Cerebellar cortex (tissue), 1 donor: ENCODE results near the gene FGFBP2.

Experiments
- DNase-seq: peaks from one replicate; pipeline ENCODE4 v3.0.0-alpha.2; 2015; ENCODE audit warnings: low spot score

Gene FGFBP2, protein sequence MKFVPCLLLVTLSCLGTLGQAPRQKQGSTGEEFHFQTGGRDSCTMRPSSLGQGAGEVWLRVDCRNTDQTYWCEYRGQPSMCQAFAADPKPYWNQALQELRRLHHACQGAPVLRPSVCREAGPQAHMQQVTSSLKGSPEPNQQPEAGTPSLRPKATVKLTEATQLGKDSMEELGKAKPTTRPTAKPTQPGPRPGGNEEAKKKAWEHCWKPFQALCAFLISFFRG

GRCh38 chr4:15963001-15963451 is at the start of gene FGFBP2:
FGFBP2 (minus strand) TSS chr4:15963175; CDS start chr4:15963129, 46 bp downstream.
- DNase-seq = peak; percentile 7

- DNase-seq = no peak
Observed at GRCh38 chr4:16011173-16011572, 48.2 kb upstream of the FGFBP2 start.

DNA sequence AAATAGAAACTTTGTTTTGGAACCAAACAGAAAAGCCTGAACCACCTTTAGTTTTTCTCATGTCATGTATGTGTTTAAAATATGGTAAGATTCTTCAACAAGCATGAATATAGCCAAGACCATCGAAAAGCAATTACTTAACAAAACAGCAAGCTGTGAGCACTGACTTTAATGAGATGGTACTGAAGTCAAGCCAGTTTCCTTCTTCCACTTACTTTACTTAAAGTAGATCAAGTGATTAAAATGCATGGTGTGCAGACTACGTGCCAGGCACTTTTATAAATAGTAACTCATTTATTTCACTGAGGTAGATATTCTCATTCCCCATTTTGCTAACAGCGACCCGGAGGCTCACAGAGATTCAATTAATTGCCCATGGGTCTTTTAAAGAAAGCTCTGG is 46.2 kb upstream of the FGFBP2 start:
- DNase-seq = no peak

DNA sequence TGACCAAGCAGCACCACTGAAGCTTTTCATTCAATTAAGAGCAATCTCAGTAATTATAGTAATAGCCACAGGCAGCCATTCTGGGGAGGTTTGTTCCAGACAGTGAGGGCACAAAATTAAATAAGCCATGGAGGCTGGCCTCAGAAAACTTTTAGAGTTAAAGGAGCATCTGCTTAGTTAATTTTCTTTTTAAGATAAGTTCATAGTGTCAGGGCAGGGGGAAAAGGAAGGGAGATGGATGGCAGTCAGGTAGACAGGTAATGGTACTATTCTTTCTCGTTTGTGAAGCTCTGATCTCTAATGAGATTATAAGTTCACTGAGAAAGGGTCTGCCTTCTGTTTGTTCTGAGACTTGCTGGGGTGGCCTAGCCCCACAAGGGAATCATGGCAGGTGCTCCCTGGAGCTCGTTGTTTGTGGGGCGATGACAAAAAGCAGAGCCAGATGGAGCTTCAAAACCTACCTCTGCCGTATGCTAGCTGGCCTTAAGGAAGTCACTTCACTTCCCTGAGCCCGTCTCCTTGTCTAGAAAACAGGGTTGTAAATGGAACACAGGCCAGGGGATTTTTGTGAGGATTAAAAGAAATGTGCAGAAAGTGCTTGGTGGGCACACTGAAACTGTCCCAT is 44.6 kb upstream of the FGFBP2 start:
- DNase-seq = no peak

DNA sequence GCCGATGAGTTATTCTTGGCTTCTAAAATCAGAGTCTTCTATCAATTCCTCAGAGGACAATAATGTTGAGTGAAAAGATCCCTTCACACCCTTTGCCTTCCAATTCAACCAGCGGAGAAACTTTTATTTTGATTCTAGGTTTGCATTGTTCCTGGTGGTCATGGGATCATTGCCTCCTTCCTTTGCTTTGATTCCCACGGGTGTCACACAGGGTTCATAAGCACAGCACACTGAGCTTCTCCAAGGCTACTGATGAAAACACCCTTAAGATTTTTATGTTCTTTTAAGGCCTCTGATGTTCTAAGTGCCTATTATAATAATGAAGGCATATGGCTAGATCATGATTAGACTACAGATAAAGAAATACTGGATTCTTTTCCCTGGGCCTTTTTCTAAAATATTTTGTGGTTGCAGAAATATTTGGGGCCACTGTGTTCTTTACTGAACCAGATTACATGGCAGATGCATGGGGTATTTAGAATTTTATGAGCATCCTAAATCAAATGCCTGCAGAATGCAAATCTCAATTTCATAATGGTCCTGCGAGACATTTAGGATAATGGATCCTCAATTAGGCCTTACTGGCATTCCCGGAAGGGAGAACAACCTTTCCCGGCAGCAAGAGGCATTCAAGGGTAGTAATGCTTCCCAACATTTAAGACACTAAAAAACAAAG is 43.9 kb upstream of the FGFBP2 start:
- no peak for DNase-seq

GRCh38 chr4:16005676-16006075 is 42.7 kb upstream of the FGFBP2 start:
- DNase-seq = no peak

- peak; percentile 76 for DNase-seq
Observed at GRCh38 chr4:16001484-16001858, 38.5 kb upstream of the FGFBP2 start.

GRCh38 chr4:16000708-16001483 is 37.9 kb upstream of the FGFBP2 start:
- DNase-seq = no peak

- DNase-seq = no peak
Observed at GRCh38 chr4:15996773-15997172, 33.8 kb upstream of the FGFBP2 start.

DNA sequence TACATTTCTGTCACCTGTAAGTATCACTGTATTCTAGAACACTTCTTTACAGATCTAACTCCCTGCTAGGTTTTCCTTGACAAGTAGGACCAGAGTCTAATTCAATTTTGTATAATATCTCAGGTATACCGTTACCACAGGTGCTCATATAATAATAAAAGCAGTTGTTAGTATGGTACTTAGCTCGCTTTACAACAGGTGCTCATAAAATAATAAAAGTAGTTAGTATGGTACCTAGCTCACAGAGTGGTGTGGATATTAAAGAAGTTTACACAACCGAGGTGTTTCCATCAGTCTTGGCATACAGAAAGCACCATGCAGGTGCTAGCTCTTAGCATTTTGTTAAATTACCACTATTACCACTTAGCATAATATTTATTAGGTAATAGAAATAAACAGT is 32.9 kb upstream of the FGFBP2 start:
- no peak for DNase-seq

DNA sequence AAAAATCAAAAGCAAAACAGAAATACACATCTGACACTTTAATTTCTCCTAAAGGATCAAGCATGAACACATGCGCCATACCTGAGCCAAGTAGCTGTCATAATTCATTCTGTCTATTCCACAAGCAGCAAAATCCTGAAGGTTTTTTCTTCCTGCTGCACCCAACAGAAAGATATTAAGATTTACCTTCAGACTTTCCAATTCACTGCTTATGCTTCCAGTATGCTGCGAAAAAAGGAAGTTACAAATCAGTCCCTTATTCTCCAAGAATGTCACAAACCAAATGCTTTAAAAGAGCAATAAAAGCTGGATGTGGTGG is 29.2 kb upstream of the FGFBP2 start:
- no peak for DNase-seq

GRCh38 chr4:15990570-15991285 is 27.8 kb upstream of the FGFBP2 start:
- DNase-seq = no peak

DNA sequence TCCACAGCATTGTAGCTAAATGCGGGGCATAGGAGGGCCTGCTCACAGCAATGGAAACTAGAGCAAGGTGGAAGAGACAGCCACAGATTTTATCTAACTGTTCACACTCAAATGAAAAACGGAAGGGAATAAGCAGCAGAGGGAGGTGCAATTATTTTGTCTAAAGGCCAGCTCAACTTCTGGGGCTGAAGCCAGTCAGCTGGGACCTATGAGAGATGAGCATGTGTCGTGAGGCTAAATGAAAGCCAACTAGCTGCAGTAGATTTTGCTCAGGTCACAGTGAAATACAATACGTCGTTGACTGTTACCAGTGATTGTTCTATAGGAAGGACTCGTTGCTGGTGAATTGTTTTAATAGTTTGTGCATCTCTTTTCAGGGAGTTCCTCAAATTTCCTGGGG is 26.4 kb upstream of the FGFBP2 start:
- DNase-seq = peak; percentile 9

- no peak for DNase-seq
Observed at GRCh38 chr4:15988222-15988621, 25.2 kb upstream of the FGFBP2 start.

GRCh38 chr4:15986907-15987306 is 23.9 kb upstream of the FGFBP2 start:
- DNase-seq = no peak

DNA sequence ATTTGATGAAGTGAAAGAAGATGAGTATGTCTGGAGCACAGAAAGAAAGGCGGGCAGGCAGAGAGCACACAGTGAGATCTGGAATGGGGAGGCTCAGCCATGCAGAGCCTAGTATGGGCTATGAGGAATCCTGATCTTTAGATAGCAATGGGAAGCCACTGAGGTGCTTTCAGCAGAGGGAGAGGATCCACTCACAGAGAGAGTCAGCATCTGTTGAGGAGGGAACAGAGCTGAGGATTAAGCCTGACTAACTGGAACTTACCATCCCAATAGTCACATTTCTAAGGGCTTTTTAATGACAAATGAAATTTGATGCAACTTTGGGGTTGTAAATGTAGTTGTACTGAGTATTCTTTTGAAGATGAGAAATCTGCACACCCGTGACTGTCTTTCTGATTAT is 20.6 kb upstream of the FGFBP2 start:
- DNase-seq = no peak

- DNase-seq = no peak
Observed at GRCh38 chr4:15982842-15983524, 20.0 kb upstream of the FGFBP2 start.

DNA sequence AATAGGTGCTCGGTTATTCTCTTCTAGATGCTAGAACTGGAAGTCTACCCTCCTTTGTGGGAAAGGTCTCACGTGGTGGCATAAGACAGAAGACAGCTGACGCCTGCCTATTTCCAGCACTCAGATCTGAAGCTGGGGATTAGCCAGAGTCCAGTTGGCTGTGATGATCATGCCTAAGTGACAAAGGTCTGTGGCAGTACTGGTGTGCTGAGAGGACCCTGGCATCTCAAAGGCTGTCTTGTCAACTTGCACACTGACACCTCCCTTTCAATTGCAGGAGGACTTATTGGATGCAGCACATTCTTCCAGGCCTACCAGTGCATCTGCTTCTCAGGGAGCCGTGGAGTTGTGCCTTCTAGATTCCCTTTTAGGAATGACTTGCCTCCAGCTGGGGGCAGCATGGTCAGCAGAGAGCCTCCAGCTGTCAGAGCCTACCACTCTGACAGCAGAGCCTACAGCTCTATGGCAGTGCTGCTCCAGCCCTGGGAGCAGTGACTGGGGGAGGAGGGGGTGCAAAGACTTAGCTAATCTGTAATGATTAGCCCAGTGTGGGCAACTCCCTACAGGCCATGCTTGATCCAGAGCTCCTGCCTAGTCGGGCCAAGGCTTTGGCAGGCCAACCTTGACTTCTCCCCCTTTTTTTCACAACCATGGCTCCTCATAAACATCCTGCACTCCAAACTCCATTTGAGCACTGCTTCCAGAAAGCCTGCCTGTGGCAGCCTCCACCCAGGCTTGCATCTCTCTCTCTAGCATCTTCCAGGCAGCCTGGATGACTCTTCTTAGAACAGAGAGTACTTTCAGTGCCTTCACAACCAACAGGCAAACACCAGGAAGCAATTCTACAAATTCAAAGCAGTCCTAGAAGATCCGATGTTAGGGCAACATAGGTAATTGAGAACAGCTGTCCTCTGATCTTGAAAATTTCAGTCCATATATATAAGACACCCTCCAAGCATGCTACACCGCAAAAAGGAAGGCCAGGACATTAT is 13.8 kb upstream of the FGFBP2 start:
- no peak for DNase-seq

GRCh38 chr4:15971068-15971801 is 8.3 kb upstream of the FGFBP2 start:
- DNase-seq = no peak
